ENCODE results near the gene SEC24C.
A peak's percentile ranks its signal among the peaks of the same experiment; 100 is the strongest.
"Not testable (repeated sequence)": the region's sequence is repeated elsewhere in the genome, so short reads cannot be mapped to it uniquely, and the experiment has no call there.

Gene SEC24C

GRCh38 chr10:73793456-73793855, 49.3 kb downstream of the SEC24C start:
- no peak for DNase-seq (ENCODE audit: low spot score)

GRCh38 chr10:73795491-73795890, 51.3 kb downstream of the SEC24C start:
- not testable (repeated sequence) for DNase-seq (ENCODE audit: low spot score)

- DNase-seq (ENCODE audit: low spot score), result not testable (repeated sequence)
Observed at GRCh38 chr10:73796035-73796434, 51.9 kb downstream of the SEC24C start.

- DNase-seq (ENCODE audit: low spot score), result no peak
Observed at GRCh38 chr10:73796766-73797165, 52.6 kb downstream of the SEC24C start.

GRCh38 chr10:73797324-73798025, 53.3 kb downstream of the SEC24C start:
- no peak for DNase-seq (ENCODE audit: low spot score)

GRCh38 chr10:73798087-73798486, 53.9 kb downstream of the SEC24C start:
- no peak for DNase-seq (ENCODE audit: low spot score)

- DNase-seq (ENCODE audit: low spot score), result no peak
Observed at GRCh38 chr10:73798927-73799560, 54.9 kb downstream of the SEC24C start.

GRCh38 chr10:73799899-73800559, 55.9 kb downstream of the SEC24C start:
- no peak for DNase-seq (ENCODE audit: low spot score)

GRCh38 chr10:73800560-73801252, 56.5 kb downstream of the SEC24C start:
- DNase-seq (ENCODE audit: low spot score), result no peak

- DNase-seq (ENCODE audit: low spot score), result no peak
Observed at GRCh38 chr10:73801253-73801590, 57.0 kb downstream of the SEC24C start.

- DNase-seq (ENCODE audit: low spot score), result no peak
Observed at GRCh38 chr10:73802276-73802991, 58.3 kb downstream of the SEC24C start.

GRCh38 chr10:73803680-73804286, 59.6 kb downstream of the SEC24C start:
- no peak for DNase-seq (ENCODE audit: low spot score)

GRCh38 chr10:73806176-73806950, 62.2 kb downstream of the SEC24C start:
- no peak for DNase-seq (ENCODE audit: low spot score)

GRCh38 chr10:73807471-73807870, 63.3 kb downstream of the SEC24C start:
- DNase-seq (ENCODE audit: low spot score), result no peak

- DNase-seq (ENCODE audit: low spot score), result no peak
Observed at GRCh38 chr10:73808021-73808815, 64.0 kb downstream of the SEC24C start.

GRCh38 chr10:73809061-73809818, 65.1 kb downstream of the SEC24C start:
- DNase-seq (ENCODE audit: low spot score), result no peak

- DNase-seq (ENCODE audit: low spot score), result peak; percentile 11
Observed at GRCh38 chr10:73810358-73810734, 66.2 kb downstream of the SEC24C start.

- DNase-seq (ENCODE audit: low spot score), result peak; percentile 66
Observed at GRCh38 chr10:73810735-73811465, 66.7 kb downstream of the SEC24C start.

GRCh38 chr10:73812657-73813056, 68.5 kb downstream of the SEC24C start:
- DNase-seq (ENCODE audit: low spot score), result no peak

Measured in CD4-positive, alpha-beta T cell treated with Interleukin-6 at 100 ng/mL for 8 hours (primary cell).